ENCODE results near the gene IL10.

IL10 gene

DNA sequence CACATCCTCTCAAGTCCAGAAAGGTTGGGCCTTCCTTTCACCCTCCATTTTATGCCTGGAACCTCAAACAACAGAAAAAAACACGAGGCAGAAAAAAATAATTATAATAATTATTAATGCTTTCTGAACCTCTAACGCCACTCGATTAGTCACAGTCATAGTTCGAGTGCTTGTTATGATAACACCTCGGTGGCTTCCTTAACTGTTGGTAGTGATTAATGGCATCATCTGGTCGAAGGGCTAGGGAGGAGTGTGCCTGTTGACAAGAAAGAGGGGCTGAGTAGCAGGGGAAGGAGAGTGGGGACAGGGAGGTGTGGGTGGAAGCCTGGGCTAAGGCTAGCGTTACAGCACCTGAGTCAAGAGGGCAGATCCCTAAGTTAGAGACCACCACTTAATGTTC is 21.3 kb upstream of the IL10 start:
- no peak overlapping the region for H3K27ac ChIP-seq
- TF ChIP-seq, protein P1, sequence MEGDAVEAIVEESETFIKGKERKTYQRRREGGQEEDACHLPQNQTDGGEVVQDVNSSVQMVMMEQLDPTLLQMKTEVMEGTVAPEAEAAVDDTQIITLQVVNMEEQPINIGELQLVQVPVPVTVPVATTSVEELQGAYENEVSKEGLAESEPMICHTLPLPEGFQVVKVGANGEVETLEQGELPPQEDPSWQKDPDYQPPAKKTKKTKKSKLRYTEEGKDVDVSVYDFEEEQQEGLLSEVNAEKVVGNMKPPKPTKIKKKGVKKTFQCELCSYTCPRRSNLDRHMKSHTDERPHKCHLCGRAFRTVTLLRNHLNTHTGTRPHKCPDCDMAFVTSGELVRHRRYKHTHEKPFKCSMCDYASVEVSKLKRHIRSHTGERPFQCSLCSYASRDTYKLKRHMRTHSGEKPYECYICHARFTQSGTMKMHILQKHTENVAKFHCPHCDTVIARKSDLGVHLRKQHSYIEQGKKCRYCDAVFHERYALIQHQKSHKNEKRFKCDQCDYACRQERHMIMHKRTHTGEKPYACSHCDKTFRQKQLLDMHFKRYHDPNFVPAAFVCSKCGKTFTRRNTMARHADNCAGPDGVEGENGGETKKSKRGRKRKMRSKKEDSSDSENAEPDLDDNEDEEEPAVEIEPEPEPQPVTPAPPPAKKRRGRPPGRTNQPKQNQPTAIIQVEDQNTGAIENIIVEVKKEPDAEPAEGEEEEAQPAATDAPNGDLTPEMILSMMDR (IDR thresholded peaks at IDR 0.05), result no peak
- no peak for TF ChIP-seq ZFX (IDR thresholded peaks at IDR 0.05; ENCODE audit: borderline replicate concordance)

DNA sequence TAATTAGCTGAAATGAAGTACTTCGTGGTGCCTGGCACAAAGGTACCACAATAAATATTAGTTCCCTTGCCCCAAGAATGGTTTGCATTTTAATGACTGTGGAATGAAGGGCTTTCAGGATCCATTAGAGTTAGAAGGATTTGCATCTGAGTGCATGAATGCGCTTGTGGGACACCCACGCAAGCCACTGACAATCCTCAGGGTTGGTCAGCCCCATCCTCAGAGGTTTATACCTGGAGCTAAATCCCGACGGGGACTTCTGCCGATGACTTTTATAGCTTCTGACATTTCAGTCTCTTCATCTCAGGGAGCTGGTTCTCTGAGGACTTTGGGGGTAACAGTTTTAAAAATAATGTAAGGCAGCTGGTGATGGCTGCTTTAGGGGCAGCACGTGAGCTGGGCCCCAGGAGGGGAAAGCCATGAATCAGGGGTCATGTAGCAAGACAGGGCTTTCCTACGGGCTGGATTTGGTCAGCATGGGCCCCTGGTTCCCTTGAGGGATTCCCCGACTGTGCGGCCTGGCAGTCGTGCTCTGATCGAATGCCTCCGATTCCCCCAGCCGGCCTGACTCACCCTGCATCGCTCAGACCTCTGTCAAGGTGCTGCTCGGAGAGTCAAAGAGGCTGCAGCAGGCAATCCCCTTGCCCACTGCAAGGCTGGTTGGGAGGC is 20.8 kb upstream of the IL10 start:
- H3K27ac ChIP-seq, result no peak overlapping the region
- TF ChIP-seq ZFX (IDR thresholded peaks at IDR 0.05; ENCODE audit: borderline replicate concordance), result no peak
- TF ChIP-seq, protein P1 (IDR thresholded peaks at IDR 0.05), result no peak

DNA sequence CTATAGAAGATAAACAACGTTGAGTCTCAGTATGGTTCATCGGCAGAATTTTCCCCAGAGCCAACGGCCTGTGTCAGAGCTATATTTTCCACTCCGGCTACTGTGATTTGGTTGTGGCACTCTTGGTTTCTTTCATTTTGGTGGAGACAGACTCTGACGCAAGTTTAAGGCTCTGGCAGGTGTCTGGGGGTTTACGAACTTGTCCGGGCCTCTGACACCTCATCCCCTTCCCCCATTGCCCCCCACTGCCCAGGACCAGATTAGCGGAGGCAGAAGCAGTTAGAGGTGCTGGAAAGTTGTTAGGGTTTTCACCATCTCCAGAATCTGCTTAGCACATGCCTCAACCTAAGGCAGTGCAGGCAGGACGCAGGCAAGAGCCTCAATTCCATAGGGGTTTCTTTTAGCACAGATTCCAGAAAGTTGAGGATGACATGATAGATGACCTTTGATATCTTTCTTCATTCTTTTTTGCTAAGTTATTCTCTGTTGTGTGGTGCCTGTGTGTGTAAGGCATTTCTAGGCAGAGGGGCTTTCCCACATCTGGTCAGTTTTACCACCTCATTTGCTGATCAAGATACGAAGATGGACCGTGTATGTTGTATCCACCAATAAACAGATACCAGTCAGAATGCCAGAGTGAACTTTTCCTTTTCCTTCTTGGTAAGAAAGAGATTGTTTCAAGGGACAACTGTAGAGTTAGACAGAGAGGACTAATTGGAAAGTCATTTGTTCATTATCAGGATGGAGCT is 18.4 kb upstream of the IL10 start:
- TF ChIP-seq ZFX (IDR thresholded peaks at IDR 0.05; ENCODE audit: borderline replicate concordance), result no peak
- TF ChIP-seq, protein P1 (IDR thresholded peaks at IDR 0.05), result no peak
- H3K27ac ChIP-seq, result no peak overlapping the region

DNA sequence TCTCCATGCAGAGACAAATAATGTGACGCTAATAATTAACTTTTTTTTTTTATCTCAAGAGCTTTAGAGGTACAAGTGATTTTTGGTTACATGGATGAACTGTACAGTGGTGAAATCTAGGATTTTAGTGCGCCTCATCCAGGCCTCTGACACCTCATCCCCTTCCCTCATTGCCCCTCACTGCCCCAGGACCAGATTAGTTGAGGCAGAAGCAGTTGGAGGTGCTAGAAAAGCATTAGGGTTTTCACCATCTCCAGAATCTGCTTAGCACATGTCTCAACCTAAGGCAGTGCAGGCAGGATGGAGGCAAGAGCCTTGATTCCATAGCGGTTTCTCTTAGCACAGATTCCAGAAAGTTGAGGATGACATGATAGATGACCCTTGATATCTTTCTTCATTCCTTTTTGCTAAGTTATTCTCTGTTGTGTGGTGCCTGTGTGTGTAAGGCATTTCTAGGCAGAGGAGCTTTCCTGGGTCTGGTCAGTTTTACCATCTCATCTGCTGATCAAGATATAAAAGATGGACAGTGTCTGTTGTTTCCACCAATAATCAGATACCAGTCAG is 16.3 kb upstream of the IL10 start:
- no peak for TF ChIP-seq ZFX (IDR thresholded peaks at IDR 0.05; ENCODE audit: borderline replicate concordance)
- TF ChIP-seq, protein P1 (IDR thresholded peaks at IDR 0.05), result no peak
- no peak overlapping the region for H3K27ac ChIP-seq

DNA sequence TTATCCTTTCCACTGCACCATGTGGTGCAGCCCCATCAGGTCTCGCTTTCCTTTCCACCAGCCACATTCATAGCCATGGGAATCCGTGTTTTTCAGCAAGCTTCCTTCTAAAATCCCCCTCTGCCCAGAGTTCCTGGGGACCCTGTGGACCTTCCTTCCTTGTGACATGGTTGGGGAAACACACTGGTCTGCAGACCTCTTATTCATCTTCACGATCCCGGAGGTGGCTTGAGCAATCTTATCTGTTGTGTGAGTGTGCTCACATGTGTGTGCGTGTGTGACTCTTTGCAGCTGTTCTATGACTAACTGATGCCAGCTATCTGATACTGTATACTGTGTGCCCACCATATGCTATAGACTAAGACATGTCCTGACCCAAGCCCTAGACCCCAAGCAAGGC is 15.6 kb upstream of the IL10 start:
- H3K27ac ChIP-seq, result no peak overlapping the region
- TF ChIP-seq, protein P1 (IDR thresholded peaks at IDR 0.05), result no peak
- TF ChIP-seq ZFX (IDR thresholded peaks at IDR 0.05; ENCODE audit: borderline replicate concordance), result no peak

DNA sequence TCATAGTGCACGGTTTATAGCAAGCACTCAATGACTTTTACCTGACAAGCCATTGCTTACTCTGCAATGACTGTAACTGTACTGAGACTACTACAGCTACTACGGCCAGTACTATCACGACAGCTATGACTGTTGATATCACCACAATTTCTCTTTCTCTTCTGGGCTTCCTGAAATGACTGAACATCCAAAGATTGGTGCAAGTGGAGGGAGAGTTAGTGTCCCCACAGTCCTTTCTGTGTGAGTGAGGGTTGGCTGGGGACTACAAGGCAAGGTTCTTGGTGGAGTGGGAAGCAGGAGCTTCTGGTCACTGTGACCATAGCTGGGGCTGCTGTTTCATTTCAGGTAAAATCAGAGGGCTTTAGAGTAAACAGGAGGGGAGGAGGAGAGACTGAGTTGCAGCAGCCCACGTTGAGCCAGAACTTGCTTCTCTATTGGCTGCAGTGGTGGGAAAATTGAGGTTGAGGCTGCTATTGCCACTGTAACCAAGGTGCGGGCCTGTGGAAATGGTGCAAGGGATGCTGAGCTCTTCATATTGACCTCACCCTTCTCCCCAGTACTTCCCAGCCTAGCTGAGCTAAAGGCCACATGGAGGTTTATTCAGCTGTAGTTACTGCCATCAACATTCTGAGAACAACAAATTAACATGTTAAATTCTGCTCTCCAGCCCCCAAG is 14.1 kb upstream of the IL10 start:
- no peak overlapping the region for H3K27ac ChIP-seq
- TF ChIP-seq, protein P1 (IDR thresholded peaks at IDR 0.05), result no peak
- no peak for TF ChIP-seq ZFX (IDR thresholded peaks at IDR 0.05; ENCODE audit: borderline replicate concordance)

Data from 22Rv1 (cell line).